Measurements from ENCODE around the gene NAP1L5. TPM values are rescaled to one million over a fixed set of nuclear protein-coding genes. Genes with fewer than 3 reads are reported as not detected.

NAP1L5 gene, protein sequence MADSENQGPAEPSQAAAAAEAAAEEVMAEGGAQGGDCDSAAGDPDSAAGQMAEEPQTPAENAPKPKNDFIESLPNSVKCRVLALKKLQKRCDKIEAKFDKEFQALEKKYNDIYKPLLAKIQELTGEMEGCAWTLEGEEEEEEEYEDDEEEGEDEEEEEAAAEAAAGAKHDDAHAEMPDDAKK
- total RNA-seq, result 0.21 and 0.96 TPM in 2 replicates

DNA sequence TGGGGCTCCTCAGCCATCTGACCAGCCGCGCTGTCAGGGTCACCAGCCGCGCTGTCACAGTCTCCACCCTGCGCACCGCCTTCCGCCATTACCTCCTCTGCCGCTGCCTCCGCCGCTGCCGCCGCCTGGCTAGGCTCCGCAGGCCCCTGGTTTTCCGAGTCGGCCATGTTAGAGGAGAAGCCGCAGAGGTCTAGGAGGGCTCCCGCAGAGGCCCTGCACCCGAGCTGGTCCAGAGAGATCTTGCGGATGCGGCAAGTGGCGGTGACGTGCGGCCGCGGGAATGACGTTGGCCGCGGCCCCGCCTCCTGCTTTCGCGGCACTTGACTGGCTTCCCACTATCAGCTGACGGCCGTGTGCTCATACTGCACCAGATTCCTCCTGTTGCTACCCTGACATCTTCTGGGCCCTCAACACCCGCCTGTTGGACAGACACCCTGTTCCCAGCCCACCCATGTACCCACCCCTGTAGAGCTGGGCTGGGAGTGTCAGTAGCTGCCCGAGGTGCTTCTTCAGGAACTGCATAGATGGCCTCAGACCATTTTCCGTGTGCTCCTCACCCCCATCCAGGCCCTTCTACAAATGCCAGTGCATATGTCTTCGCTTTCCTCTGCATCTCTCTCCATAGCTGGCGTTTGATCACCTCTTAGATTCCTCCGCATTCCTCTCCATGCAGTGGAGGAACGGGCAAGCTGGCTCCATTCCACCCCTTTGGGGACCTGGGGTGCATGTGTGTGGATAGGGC, at the start of gene NAP1L5:
Gene NAP1L5 (minus strand): TSS at position 242 of the 742 bp plus-strand sequence. CDS start 75 bp downstream, at position 167.

Other genes starting within 250 kb of the NAP1L5 start
- 2.2 TPM in 1 of 2 replicates, not detected in the other for gene HERC5, start 240.7 kb downstream of the NAP1L5 start, total RNA-seq
- gene PYURF, start 174.1 kb downstream of the NAP1L5 start, total RNA-seq, result 58.1 and 81.6 TPM in 2 replicates
- gene HERC3, start 105.3 kb downstream of the NAP1L5 start, total RNA-seq, result 32.8 and 37.1 TPM in 2 replicates